ENCODE data around the gene WDPCP.
A peak's percentile ranks its signal among the peaks of the same experiment; 100 is the strongest.

WDPCP gene

DNA sequence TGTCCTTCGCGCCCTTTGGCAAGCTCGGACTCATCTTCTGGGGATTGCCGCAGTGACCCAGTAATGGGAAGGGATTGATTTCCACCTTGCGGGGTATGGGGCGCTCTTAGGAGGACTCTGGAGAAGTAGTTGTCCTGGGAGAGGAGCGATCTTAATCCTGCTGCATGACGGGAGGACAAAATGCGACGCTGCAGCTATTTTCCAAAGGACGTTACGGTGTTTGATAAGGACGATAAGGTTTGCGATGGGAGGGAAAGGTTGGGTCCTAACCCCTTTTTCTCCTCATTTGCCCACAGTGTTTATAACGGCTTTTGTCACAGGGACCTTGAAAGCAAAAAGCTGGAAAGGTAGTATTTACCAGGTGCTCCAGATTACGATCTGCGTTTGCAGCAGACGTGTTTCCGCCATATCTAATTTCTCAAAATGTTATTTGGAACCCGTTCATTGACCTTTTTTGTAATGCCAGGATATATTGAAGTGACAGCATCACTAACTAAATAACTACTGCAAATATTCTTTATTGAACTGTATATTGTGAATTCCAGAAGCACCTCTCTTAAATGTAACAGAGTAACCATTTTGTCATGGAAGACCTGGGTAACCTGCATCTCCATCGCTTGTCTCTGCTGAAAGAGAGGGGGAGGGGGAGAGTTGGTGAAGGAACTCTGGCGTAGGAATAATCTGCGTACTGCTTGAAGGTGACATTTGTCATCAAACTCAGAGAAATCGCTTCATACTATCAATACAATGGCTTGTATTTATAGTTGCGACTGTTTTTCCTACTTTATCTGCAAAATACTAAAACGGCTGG, 1.1 kb upstream of the WDPCP start:
- H3K9ac ChIP-seq (ENCODE audit: insufficient read length, low read depth): peak overlapping the region; percentile 86
- H3K9me3 ChIP-seq (ENCODE audit: insufficient read depth, low read length): no peaks in the 10 kb centered on the region
- H3K4me1 ChIP-seq (ENCODE audit: insufficient read depth, insufficient read length): no peaks in the 10 kb centered on the region
- DNase-seq (ENCODE audit: low read depth, low spot score): peak; percentile 23
- peaks cover 25% of the 10 kb centered on the region for H3K36me3 ChIP-seq (ENCODE audit: insufficient read depth, insufficient read length, low read length)
- no peak for TF ChIP-seq ZNF274 (IDR thresholded peaks at IDR 0.05; ENCODE audit: low read depth, low read length)
- TF ChIP-seq SUZ12 (IDR thresholded peaks at IDR 0.05; ENCODE audit: extremely low read depth, insufficient read depth, insufficient read length): no peak
- no peak for TF ChIP-seq YY1 (IDR thresholded peaks at IDR 0.05; ENCODE audit: insufficient read depth, insufficient read length)
- peak overlapping the region; percentile 66 for H3K4me3 ChIP-seq (ENCODE audit: insufficient read length, low read depth)
- peaks cover 6% of the 10 kb centered on the region for H3K27me3 ChIP-seq (ENCODE audit: insufficient read depth, insufficient read length)

- DNase-seq (ENCODE audit: low read depth, low spot score): peak; percentile 22
- Histone ChIP-seq H3K9me3 (ENCODE audit: insufficient read depth, low read length) (no peaks in the 10 kb centered on the region), H3K9ac (ENCODE audit: insufficient read length, low read depth) (peak overlapping the region; percentile 46), H3K36me3 (ENCODE audit: insufficient read depth, insufficient read length, low read length) (peaks cover 17% of the 10 kb centered on the region), H3K27me3 (ENCODE audit: insufficient read depth, insufficient read length) (peaks cover 6% of the 10 kb centered on the region), H3K4me3 (ENCODE audit: insufficient read length, low read depth) (peak overlapping the region; percentile 66), H3K4me1 (ENCODE audit: insufficient read depth, insufficient read length) (no peaks in the 10 kb centered on the region)
- TF ChIP-seq SUZ12 (IDR thresholded peaks at IDR 0.05; ENCODE audit: extremely low read depth, insufficient read depth, insufficient read length) (no peak), ZNF274 (IDR thresholded peaks at IDR 0.05; ENCODE audit: low read depth, low read length) (no peak), YY1 (IDR thresholded peaks at IDR 0.05; ENCODE audit: insufficient read depth, insufficient read length) (no peak)
These were observed 378 bp downstream of the WDPCP start for GRCh38 chr2:63587814-63588384.

GRCh38 chr2:63582873-63583272, 5.4 kb downstream of the WDPCP start:
- TF ChIP-seq YY1 (IDR thresholded peaks at IDR 0.05; ENCODE audit: insufficient read depth, insufficient read length): no peak
- TF ChIP-seq SUZ12 (IDR thresholded peaks at IDR 0.05; ENCODE audit: extremely low read depth, insufficient read depth, insufficient read length): no peak
- TF ChIP-seq ZNF274 (IDR thresholded peaks at IDR 0.05; ENCODE audit: low read depth, low read length): no peak
- Histone ChIP-seq H3K9me3 (ENCODE audit: insufficient read depth, low read length) (no peaks in the 10 kb centered on the region), H3K9ac (ENCODE audit: insufficient read length, low read depth) (no peak overlapping the region), H3K4me1 (ENCODE audit: insufficient read depth, insufficient read length) (no peaks in the 10 kb centered on the region), H3K4me3 (ENCODE audit: insufficient read length, low read depth) (no peak overlapping the region), H3K36me3 (ENCODE audit: insufficient read depth, insufficient read length, low read length) (no peaks in the 10 kb centered on the region), H3K27me3 (ENCODE audit: insufficient read depth, insufficient read length) (peaks cover 6% of the 10 kb centered on the region)
- DNase-seq (ENCODE audit: low read depth, low spot score): no peak

DNA sequence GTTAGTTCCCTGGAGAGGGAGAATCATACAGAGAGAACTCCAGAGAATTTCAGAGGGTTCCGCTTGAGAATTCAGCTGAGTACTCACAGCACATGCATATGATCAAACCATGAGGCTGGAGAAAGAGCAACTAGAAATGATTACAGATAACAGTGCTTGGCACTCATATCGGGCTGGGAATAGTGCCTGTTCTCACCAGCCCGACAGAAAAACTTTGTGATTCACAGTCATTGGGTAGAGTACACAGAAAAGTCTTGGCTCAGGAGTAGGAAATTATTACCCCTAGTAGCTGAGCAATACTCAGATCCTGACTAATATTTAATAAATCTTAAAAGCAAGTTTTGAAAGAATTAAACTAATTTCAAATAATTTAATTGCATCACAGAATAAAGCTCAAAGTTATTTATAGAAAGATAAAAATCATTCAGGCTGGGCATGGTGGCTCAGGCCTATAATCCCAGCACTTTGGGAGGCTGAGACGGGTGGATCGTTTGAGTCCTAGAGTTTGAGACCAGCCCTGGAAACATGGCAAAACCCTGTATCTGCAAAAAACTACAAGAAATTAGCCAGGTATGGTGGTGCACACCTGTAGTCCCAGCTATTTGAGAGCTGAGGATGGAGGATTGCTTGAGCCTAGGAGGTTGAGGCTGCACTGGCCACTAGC, 6.8 kb downstream of the WDPCP start:
- Histone ChIP-seq H3K36me3 (ENCODE audit: insufficient read depth, insufficient read length, low read length) (no peaks in the 10 kb centered on the region), H3K9ac (ENCODE audit: insufficient read length, low read depth) (no peak overlapping the region), H3K27me3 (ENCODE audit: insufficient read depth, insufficient read length) (no peaks in the 10 kb centered on the region), H3K4me1 (ENCODE audit: insufficient read depth, insufficient read length) (no peaks in the 10 kb centered on the region), H3K9me3 (ENCODE audit: insufficient read depth, low read length) (no peaks in the 10 kb centered on the region), H3K4me3 (ENCODE audit: insufficient read length, low read depth) (no peak overlapping the region)
- DNase-seq (ENCODE audit: low read depth, low spot score): no peak
- TF ChIP-seq SUZ12 (IDR thresholded peaks at IDR 0.05; ENCODE audit: extremely low read depth, insufficient read depth, insufficient read length): no peak
- no peak for TF ChIP-seq YY1 (IDR thresholded peaks at IDR 0.05; ENCODE audit: insufficient read depth, insufficient read length)
- TF ChIP-seq ZNF274 (IDR thresholded peaks at IDR 0.05; ENCODE audit: low read depth, low read length): no peak

GRCh38 chr2:63580651-63581297, 7.5 kb downstream of the WDPCP start:
- no peak for DNase-seq (ENCODE audit: low read depth, low spot score)
- Histone ChIP-seq H3K4me3 (ENCODE audit: insufficient read length, low read depth) (no peak overlapping the region), H3K9me3 (ENCODE audit: insufficient read depth, low read length) (no peaks in the 10 kb centered on the region), H3K36me3 (ENCODE audit: insufficient read depth, insufficient read length, low read length) (no peaks in the 10 kb centered on the region), H3K4me1 (ENCODE audit: insufficient read depth, insufficient read length) (no peaks in the 10 kb centered on the region), H3K27me3 (ENCODE audit: insufficient read depth, insufficient read length) (no peaks in the 10 kb centered on the region), H3K9ac (ENCODE audit: insufficient read length, low read depth) (no peak overlapping the region)
- TF ChIP-seq SUZ12 (IDR thresholded peaks at IDR 0.05; ENCODE audit: extremely low read depth, insufficient read depth, insufficient read length): no peak
- TF ChIP-seq YY1 (IDR thresholded peaks at IDR 0.05; ENCODE audit: insufficient read depth, insufficient read length): no peak
- no peak for TF ChIP-seq ZNF274 (IDR thresholded peaks at IDR 0.05; ENCODE audit: low read depth, low read length)

GRCh38 chr2:63578767-63579166, 9.5 kb downstream of the WDPCP start:
- Histone ChIP-seq H3K4me3 (ENCODE audit: insufficient read length, low read depth) (no peak overlapping the region), H3K27me3 (ENCODE audit: insufficient read depth, insufficient read length) (no peaks in the 10 kb centered on the region), H3K9ac (ENCODE audit: insufficient read length, low read depth) (no peak overlapping the region), H3K36me3 (ENCODE audit: insufficient read depth, insufficient read length, low read length) (no peaks in the 10 kb centered on the region), H3K9me3 (ENCODE audit: insufficient read depth, low read length) (peaks cover 11% of the 10 kb centered on the region; the same call in 1 of the 2 replicates), H3K4me1 (ENCODE audit: insufficient read depth, insufficient read length) (no peaks in the 10 kb centered on the region)
- TF ChIP-seq SUZ12 (IDR thresholded peaks at IDR 0.05; ENCODE audit: extremely low read depth, insufficient read depth, insufficient read length): no peak
- no peak for TF ChIP-seq YY1 (IDR thresholded peaks at IDR 0.05; ENCODE audit: insufficient read depth, insufficient read length)
- TF ChIP-seq ZNF274 (IDR thresholded peaks at IDR 0.05; ENCODE audit: low read depth, low read length): no peak
- no peak for DNase-seq (ENCODE audit: low read depth, low spot score)
